Ascending aorta (tissue), 2 donors: ENCODE measurements around the gene HIKESHI. TPM values are rescaled to one million over a fixed set of nuclear protein-coding genes. Genes with fewer than 3 reads are reported as not detected.

ENCODE experiments used
- DNase-seq, 2 donors: peaks; one replicate each; pipeline ENCODE4 v3.0.0-alpha.2; 2019; ENCODE audit warnings: low spot score in 2 of 2
- H3K27ac ChIP-seq, 2 donors: fragments of 200-600 bp; sonication (generic); one replicate each; pipeline ENCODE4 v1.5.1; 2016 to 2017; ENCODE audit warnings: mild to moderate bottlenecking in 1 of 2
- H3K27me3 ChIP-seq: fragments of 200-600 bp; sonication (generic); one replicate; pipeline ENCODE4 v1.5.1; 2017
- H3K36me3 ChIP-seq, 2 donors: fragments of 200-600 bp; sonication (generic); one replicate each; pipeline ENCODE4 v1.5.1; 2016
- H3K4me1 ChIP-seq, 2 donors: fragments of 200-600 bp; sonication (generic); one replicate each; pipeline ENCODE4 v1.5.1; 2016 to 2017; ENCODE audit warnings: mild to moderate bottlenecking in 1 of 2
- H3K4me3 ChIP-seq, 2 donors: fragments of 200-600 bp; sonication (generic); one replicate each; pipeline ENCODE4 v1.5.1; 2016 to 2017; ENCODE audit warnings: mild to moderate bottlenecking in 1 of 2
- H3K9me3 ChIP-seq, 2 donors: fragments of 200-600 bp; sonication (generic); one replicate each; pipeline ENCODE4 v1.5.1; 2016
- intact Hi-C: fragments of 100-400 bp; cut with DNase I; formaldehyde crosslinking; loops from one replicate; pipeline ENCODE4 v1.15.1; 2023
- total RNA-seq: library from RNA; depleted of rRNA; stranded (reverse); fragments of >200 nt; gene quantifications from one replicate; pipeline ENCODE4 v1.1.0, GENCODE V29; 2016
- TF ChIP-seq, protein P1 (sequence below), 3 experiments: fragments of 200-600 bp in 2 of 3; fragments of 450-650 bp in 1 of 3; sonication (generic) in 2 of 3; IDR thresholded peaks; one replicate each; pipeline ENCODE4 v1.5.1; 2016 to 2019; ENCODE audit warnings: antibody characterized with exemption in 3 of 3, mild to moderate bottlenecking in 1 of 3, moderate library complexity in 1 of 3

HIKESHI gene, protein sequence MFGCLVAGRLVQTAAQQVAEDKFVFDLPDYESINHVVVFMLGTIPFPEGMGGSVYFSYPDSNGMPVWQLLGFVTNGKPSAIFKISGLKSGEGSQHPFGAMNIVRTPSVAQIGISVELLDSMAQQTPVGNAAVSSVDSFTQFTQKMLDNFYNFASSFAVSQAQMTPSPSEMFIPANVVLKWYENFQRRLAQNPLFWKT
- total RNA-seq: 28.9 TPM

DNA sequence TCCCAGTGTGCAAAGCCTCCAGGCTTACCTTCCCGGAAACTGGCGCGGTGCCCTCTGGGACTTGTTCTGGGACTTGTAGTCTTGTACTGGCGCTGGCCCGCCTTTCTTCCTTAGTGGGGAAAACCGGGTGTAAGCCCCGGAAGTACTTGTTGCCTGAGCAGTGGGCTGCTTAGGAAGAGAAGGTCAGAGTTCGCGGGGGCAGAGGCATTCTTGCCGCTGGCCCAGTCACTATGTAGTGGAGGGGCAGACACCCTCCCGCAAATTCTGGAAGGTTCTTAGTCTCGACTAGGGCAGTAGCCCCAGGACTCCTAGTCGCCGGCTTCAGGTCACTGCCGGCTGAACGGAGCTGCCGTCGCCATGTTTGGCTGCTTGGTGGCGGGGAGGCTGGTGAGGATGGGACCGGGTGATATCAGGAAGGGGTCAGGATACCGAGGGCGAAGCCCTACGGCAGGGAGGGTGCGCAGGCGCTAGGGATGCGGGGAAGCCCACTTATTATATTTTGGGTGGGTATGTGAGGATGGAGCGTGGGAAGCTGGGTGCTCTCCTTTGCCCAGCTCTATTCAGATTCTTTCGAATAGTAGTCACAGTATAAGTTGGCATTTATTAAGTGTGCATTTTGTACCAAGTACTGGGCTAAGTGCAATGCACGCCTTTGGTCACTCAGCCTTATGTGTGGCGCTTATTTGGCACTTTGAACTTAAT lies at the start of gene HIKESHI:
Gene HIKESHI (plus strand): TSS at position 149 of the 702 bp plus-strand sequence. CDS start 209 bp downstream, at position 358.
- TF ChIP-seq, protein P1, sequence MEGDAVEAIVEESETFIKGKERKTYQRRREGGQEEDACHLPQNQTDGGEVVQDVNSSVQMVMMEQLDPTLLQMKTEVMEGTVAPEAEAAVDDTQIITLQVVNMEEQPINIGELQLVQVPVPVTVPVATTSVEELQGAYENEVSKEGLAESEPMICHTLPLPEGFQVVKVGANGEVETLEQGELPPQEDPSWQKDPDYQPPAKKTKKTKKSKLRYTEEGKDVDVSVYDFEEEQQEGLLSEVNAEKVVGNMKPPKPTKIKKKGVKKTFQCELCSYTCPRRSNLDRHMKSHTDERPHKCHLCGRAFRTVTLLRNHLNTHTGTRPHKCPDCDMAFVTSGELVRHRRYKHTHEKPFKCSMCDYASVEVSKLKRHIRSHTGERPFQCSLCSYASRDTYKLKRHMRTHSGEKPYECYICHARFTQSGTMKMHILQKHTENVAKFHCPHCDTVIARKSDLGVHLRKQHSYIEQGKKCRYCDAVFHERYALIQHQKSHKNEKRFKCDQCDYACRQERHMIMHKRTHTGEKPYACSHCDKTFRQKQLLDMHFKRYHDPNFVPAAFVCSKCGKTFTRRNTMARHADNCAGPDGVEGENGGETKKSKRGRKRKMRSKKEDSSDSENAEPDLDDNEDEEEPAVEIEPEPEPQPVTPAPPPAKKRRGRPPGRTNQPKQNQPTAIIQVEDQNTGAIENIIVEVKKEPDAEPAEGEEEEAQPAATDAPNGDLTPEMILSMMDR (IDR thresholded peaks at IDR 0.05): no peak
- H3K36me3 ChIP-seq: no peaks in the 10 kb centered on the region
- no peaks in the 10 kb centered on the region for H3K27me3 ChIP-seq
- peaks cover 0 to 9% of the 10 kb centered on the region in 2 donors for H3K4me1 ChIP-seq
- no peaks in the 10 kb centered on the region for H3K9me3 ChIP-seq
- intact Hi-C loops: loop anchor here (1.0 to 10.0 kb wide), 3 partner anchors 58 to 637 kb away; partner anchors contain the start of genes CREBZF and EED
- peak within 1 kb of the TSS; percentile 84 to 89 for H3K4me3 ChIP-seq
- peak; percentile 98 to 100 for DNase-seq
- H3K27ac ChIP-seq: peak within 1 kb of the TSS; percentile 86 to 92

DNA sequence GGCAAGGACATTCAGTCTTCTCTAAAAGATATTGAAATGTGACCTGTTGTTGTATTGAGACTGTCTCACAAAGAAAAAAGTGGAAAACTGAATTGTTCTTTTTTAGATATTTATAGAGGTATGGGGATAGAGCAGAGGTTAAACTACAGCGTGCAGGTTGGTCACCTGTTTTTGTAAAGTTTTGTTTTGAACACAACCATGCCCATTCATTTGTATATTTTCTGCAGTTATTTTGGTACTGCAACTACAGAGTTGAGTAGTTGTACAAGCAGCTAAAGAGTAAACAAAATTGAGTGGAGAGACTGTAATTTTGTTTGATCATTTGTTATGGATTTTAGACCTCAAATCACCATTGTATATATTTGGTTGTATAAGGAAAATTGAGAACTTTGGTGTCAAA lies 46.1 kb upstream of the HIKESHI start:
- no peaks in the 10 kb centered on the region for H3K27me3 ChIP-seq
- H3K36me3 ChIP-seq: peaks cover 2 to 14% of the 10 kb centered on the region in 2 donors
- intact Hi-C loops: no loop called here
- TF ChIP-seq, protein P1 (IDR thresholded peaks at IDR 0.05): no peak
- no peak overlapping the region for H3K4me3 ChIP-seq
- no peak overlapping the region for H3K27ac ChIP-seq
- DNase-seq: no peak
- no peaks in the 10 kb centered on the region for H3K9me3 ChIP-seq
- H3K4me1 ChIP-seq: no peaks in the 10 kb centered on the region

DNA sequence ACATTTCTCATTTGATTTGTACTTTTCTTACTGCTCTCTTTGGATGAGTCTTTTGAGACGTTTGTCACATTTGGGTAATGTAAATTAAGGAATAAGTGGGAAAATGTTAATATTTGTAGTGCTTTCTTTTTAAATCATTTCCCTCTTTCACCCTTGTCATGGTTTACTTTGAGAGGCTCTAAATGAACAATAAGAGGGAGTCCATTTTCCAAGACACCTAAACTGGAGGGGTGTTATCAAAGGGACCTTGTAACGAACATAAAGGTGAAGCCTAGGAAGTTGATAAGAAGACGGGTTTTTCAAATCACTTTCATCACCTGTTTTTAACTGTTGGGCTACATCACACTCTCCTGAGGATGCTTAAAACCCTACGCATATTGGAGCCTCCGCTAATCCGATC lies 45.4 kb upstream of the HIKESHI start:
- Histone ChIP-seq H3K4me1 (no peaks in the 10 kb centered on the region), H3K4me3 (no peak overlapping the region), H3K27ac (no peak overlapping the region), H3K36me3 (peaks cover 2 to 21% of the 10 kb centered on the region in 2 donors), H3K27me3 (no peaks in the 10 kb centered on the region), H3K9me3 (no peaks in the 10 kb centered on the region)
- DNase-seq: no peak
- intact Hi-C loops: no loop called here
- TF ChIP-seq, protein P1 (IDR thresholded peaks at IDR 0.05): no peak

DNA sequence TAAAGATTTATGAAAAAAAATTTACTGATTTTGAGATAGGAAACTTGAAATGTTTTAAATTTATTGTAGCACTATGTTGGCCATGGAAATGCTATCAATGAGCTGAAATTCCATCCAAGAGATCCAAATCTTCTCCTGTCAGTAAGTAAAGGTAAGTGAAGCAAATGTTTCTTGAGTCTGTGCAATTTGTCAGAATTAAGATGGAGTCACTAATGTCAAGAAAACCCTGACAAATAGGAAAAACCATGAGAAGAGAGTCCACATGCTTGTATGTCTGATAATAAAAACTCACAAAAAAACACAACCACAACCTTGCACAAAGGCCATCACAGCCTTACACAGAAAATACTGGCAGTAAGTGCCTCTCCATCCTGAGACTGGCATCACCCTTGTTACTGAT lies 44.6 kb upstream of the HIKESHI start:
- H3K36me3 ChIP-seq: peaks cover 2 to 29% of the 10 kb centered on the region in 2 donors
- H3K27me3 ChIP-seq: no peaks in the 10 kb centered on the region
- H3K9me3 ChIP-seq: no peaks in the 10 kb centered on the region
- intact Hi-C loops: no loop called here
- H3K4me3 ChIP-seq: no peak overlapping the region
- no peak overlapping the region for H3K27ac ChIP-seq
- no peaks in the 10 kb centered on the region for H3K4me1 ChIP-seq
- TF ChIP-seq, protein P1 (IDR thresholded peaks at IDR 0.05): no peak
- DNase-seq: no peak

DNA sequence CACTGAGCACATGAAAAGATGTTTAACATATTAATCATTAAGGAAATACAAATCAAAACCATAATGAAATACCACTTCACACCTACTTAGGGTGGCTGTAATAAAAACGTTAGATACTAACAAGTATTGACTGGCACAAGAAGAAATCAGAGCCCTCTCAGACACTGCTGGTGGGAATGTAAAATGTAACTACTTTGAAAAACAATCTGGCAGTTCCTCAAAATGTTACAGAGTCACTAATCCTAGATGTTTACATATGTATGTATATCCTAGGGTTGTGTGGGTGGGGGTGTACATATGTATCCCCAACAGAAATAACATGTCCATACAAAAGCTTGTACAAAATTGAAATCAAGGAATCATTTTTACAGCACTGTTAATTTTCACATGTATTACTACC lies 42.3 kb upstream of the HIKESHI start:
- DNase-seq: no peak
- Histone ChIP-seq H3K27me3 (no peaks in the 10 kb centered on the region), H3K9me3 (no peaks in the 10 kb centered on the region), H3K4me3 (no peak overlapping the region), H3K27ac (no peak overlapping the region), H3K36me3 (peaks cover 2 to 35% of the 10 kb centered on the region in 2 donors), H3K4me1 (no peaks in the 10 kb centered on the region)
- TF ChIP-seq, protein P1 (IDR thresholded peaks at IDR 0.05): no peak
- intact Hi-C loops: no loop called here
